Keratinocyte (primary cell): Measurements from ENCODE around the gene CACNA1F. TPM values are rescaled to one million over a fixed set of nuclear protein-coding genes. Genes with fewer than 3 reads are reported as not detected.

Experiments used
- DNase-seq: peaks from one replicate; pipeline ENCODE4 v3.0.0-alpha.2; 2011; ENCODE audit warnings: low read depth, missing footprints, low spot score
- FAIRE-seq: peaks from 2 replicates; lab custom pipeline; 2011; peaks lifted over from hg19 to GRCh38; lab: Jason Lieb, UNC
- H2AFZ ChIP-seq: 2 replicates; pipeline ENCODE4 v1.6.0; 2012; ENCODE audit warnings: low read length, control low read depth, inconsistent platforms; ENCODE audit not compliant: control insufficient read depth
- H3K27ac ChIP-seq: 2 replicates; pipeline ENCODE4 v1.5.1; 2011; ENCODE audit warnings: low read length; ENCODE audit not compliant: control insufficient read depth, insufficient read depth
- H3K27me3 ChIP-seq: 3 replicates; pipeline ENCODE4 v1.6.0; 2011; ENCODE audit warnings: low read length; ENCODE audit not compliant: control insufficient read depth, insufficient read depth; ENCODE audit errors: extremely low read depth
- H3K36me3 ChIP-seq, 2 experiments: 2 replicates in 1 of 2; 3 replicates in 1 of 2; pipeline ENCODE4 v1.5.1; 2011; ENCODE audit warnings: low read length in 2 of 2, mild to moderate bottlenecking in 1 of 2; ENCODE audit not compliant: control insufficient read depth in 2 of 2, insufficient read depth in 2 of 2; ENCODE audit errors: extremely low read depth in 1 of 2
- H3K4me1 ChIP-seq: 3 replicates; pipeline ENCODE4 v1.5.1; 2011; ENCODE audit warnings: low read length; ENCODE audit not compliant: control insufficient read depth, insufficient read depth; ENCODE audit errors: extremely low read depth
- H3K4me2 ChIP-seq: 3 replicates; pipeline ENCODE4 v1.6.0; 2011; ENCODE audit warnings: low read depth, low read length; ENCODE audit not compliant: control insufficient read depth, insufficient read depth; ENCODE audit errors: extremely low read depth
- H3K4me3 ChIP-seq, 3 experiments: fragments of 200-600 bp in 1 of 3; sonication (generic) in 1 of 3; 2 replicates in 2 of 3; 3 replicates in 1 of 3; pipeline ENCODE4 v1.5.1; 2011 to 2016; ENCODE audit warnings: low read length in 3 of 3, mild to moderate bottlenecking in 3 of 3, control low read depth in 2 of 3, inconsistent platforms in 1 of 3, low read depth in 1 of 3, mixed read lengths in 1 of 3, mixed run types in 1 of 3, moderate library complexity in 1 of 3; ENCODE audit not compliant: control insufficient read depth in 2 of 3, insufficient read depth in 2 of 3; ENCODE audit errors: extremely low read depth in 1 of 3
- H3K79me2 ChIP-seq: 2 replicates; pipeline ENCODE4 v1.6.0; 2012; ENCODE audit warnings: low read length; ENCODE audit not compliant: control insufficient read depth, insufficient read depth
- H3K9ac ChIP-seq: 3 replicates; pipeline ENCODE4 v1.6.0; 2011; ENCODE audit warnings: low read length; ENCODE audit not compliant: control insufficient read depth, insufficient read depth; ENCODE audit errors: extremely low read depth
- H3K9me1 ChIP-seq: 3 replicates; pipeline ENCODE4 v1.6.0; 2011; ENCODE audit warnings: low read length; ENCODE audit not compliant: control insufficient read depth, insufficient read depth; ENCODE audit errors: extremely low read depth
- H3K9me3 ChIP-seq: 2 replicates; pipeline ENCODE4 v1.5.1; 2012; ENCODE audit warnings: low read depth, low read length; ENCODE audit not compliant: control insufficient read depth
- H4K20me1 ChIP-seq: 3 replicates; pipeline ENCODE4 v1.6.0; 2011; ENCODE audit warnings: low read length; ENCODE audit not compliant: control insufficient read depth, insufficient read depth; ENCODE audit errors: extremely low read depth
- EZH2 ChIP-seq: IDR thresholded peaks from one replicate; pipeline ENCODE4 v1.6.1; 2012; ENCODE audit warnings: inconsistent platforms, mild to moderate bottlenecking, low read length, moderate library complexity
- dilution Hi-C: fragments of 300-500 bp; cut with MboI; formaldehyde crosslinking; loops from one replicate; pipeline ENCODE4 v1.7.0; 2020; ENCODE audit warnings: low sequenced_read_pairs; ENCODE audit not compliant: extremely low pct_ligation_motif_present
- polyA plus RNA-seq, 5 experiments: library from polyadenylated mRNA; depleted of rRNA in 3 of 5; stranded (reverse) in 3 of 5; stranded (forward) in 1 of 5; unstranded in 1 of 5; fragments of >200 nt; gene quantifications; 1 replicate in 1 of 5; 2 replicates in 3 of 5; 3 replicates in 1 of 5; pipeline versions ENCODE4 v1.2.1 to v1.2.3, GENCODE V29; 2011 to 2012; ENCODE audit warnings: missing spikeins in 2 of 5, low read depth in 1 of 5, low replicate concordance in 1 of 5
- TF ChIP-seq, protein P1 (sequence below), 3 experiments: IDR thresholded peaks in 1 of 3; conservative IDR thresholded peaks in 1 of 3; optimal IDR thresholded peaks in 1 of 3; 2 replicates in 2 of 3; 3 replicates in 1 of 3; pipeline versions ENCODE3 to v1.5.1; 2011; ENCODE audit warnings: low read length in 3 of 3, mild to moderate bottlenecking in 3 of 3, moderate library complexity in 2 of 3, control low read depth in 1 of 3, inconsistent platforms in 1 of 3; ENCODE audit not compliant: insufficient read depth in 2 of 3; ENCODE audit errors: extremely low read depth in 1 of 3

CACNA1F gene
- polyA plus RNA-seq, 1 donor (not counting 4 experiments of a cell fraction or from before 2014, with no cell fraction given): not detected

DNA sequence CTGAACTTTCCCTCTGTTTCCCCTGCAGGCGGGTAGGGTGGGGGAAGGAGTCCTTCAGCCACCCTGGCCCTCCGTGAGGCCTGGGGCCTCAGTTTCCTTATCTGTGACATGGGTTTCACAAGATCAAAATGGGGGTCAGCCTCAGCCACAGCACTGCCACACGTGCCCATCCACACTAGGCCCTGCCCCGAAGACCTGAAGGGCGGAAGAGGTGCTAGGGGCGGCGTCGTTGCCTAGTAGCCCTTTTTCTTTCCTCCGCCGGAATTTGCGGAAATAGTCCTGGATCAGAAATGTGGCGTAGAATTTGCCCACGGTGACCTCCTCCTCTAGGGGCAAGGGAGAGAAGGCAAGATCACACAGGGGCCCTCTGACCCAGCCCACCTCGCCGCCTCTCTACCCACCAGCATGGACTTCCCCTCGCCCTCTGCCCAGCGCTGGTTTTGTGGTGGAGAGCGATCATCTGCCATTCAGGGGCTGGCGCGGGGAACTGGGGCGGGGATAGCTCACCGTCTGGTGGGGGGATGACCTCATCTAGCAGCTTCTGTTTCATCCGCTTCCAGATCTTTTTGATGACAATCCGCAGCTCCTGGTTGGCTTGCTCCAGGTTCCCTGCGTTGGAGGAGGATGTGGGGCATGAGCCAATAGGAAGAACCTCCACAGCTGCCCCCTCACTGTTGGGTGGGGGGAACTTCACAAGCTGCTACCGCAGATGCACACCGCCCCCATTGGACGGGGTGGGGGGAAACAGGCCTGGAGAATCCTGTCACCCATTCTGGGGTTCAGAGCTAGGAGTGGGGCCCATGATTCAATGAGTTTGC, 23.5 kb downstream of the CACNA1F start:
- dilution Hi-C loops: no loop called here
- Histone ChIP-seq H3K4me2 (no peak overlapping the region), H2AFZ (no peak overlapping the region), H3K27ac (no peak overlapping the region), H4K20me1 (no peaks in the 10 kb centered on the region), H3K27me3 (no peaks in the 10 kb centered on the region), H3K9ac (no peak overlapping the region), H3K9me1 (no peaks in the 10 kb centered on the region), H3K36me3 (no peaks in the 10 kb centered on the region), H3K9me3 (no peaks in the 10 kb centered on the region), H3K4me3 (no peak overlapping the region), H3K4me1 (no peaks in the 10 kb centered on the region), H3K79me2 (no peaks in the 10 kb centered on the region)
- FAIRE-seq (no peak), DNase-seq (no peak)
- TF ChIP-seq, protein P1, sequence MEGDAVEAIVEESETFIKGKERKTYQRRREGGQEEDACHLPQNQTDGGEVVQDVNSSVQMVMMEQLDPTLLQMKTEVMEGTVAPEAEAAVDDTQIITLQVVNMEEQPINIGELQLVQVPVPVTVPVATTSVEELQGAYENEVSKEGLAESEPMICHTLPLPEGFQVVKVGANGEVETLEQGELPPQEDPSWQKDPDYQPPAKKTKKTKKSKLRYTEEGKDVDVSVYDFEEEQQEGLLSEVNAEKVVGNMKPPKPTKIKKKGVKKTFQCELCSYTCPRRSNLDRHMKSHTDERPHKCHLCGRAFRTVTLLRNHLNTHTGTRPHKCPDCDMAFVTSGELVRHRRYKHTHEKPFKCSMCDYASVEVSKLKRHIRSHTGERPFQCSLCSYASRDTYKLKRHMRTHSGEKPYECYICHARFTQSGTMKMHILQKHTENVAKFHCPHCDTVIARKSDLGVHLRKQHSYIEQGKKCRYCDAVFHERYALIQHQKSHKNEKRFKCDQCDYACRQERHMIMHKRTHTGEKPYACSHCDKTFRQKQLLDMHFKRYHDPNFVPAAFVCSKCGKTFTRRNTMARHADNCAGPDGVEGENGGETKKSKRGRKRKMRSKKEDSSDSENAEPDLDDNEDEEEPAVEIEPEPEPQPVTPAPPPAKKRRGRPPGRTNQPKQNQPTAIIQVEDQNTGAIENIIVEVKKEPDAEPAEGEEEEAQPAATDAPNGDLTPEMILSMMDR (optimal IDR thresholded peaks at IDR 0.05 in 1 of 3, IDR thresholded peaks at IDR 0.05 in 1 of 3, conservative IDR thresholded peaks at IDR 0.05 in 1 of 3; ENCODE audit: extremely low read depth in 1 of 3, insufficient read depth in 2 of 3, low read length in 3 of 3): no peak
- no peak for TF ChIP-seq EZH2

DNA sequence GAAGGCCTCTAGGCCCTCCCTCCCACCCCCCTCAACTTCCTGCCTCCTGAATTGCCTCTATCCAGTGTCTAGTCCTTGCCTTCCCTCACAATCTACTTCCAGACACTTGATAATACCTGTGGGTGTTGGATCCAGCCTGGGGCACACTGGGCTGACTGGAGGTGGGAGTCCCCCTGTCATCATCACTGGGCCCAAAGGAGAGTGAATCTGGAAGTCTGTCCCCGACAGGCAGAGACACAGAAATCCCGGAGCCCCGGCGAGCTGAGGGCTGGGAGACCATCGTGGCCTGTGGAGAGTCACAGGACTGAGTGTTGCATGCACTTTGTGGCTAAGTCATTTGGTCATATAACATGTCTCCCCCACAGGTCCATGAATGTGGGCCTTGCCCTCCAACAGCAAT, 24.7 kb downstream of the CACNA1F start:
- FAIRE-seq (no peak), DNase-seq (no peak)
- TF ChIP-seq EZH2: no peak
- TF ChIP-seq, protein P1 (optimal IDR thresholded peaks at IDR 0.05 in 1 of 3, IDR thresholded peaks at IDR 0.05 in 1 of 3, conservative IDR thresholded peaks at IDR 0.05 in 1 of 3; ENCODE audit: extremely low read depth in 1 of 3, insufficient read depth in 2 of 3, low read length in 3 of 3): no peak
- H3K36me3 ChIP-seq: no peaks in the 10 kb centered on the region
- no peak overlapping the region for H3K27ac ChIP-seq
- no peak overlapping the region for H3K9ac ChIP-seq
- no peak overlapping the region for H3K4me3 ChIP-seq
- dilution Hi-C loops: no loop called here
- no peak overlapping the region for H3K4me2 ChIP-seq
- no peaks in the 10 kb centered on the region for H4K20me1 ChIP-seq
- H3K27me3 ChIP-seq: no peaks in the 10 kb centered on the region
- no peaks in the 10 kb centered on the region for H3K4me1 ChIP-seq
- H3K9me3 ChIP-seq: no peaks in the 10 kb centered on the region
- H2AFZ ChIP-seq: no peak overlapping the region
- no peaks in the 10 kb centered on the region for H3K9me1 ChIP-seq
- no peaks in the 10 kb centered on the region for H3K79me2 ChIP-seq
